ENCODE measurements around the gene MTHFR. TPM values are rescaled to one million over a fixed set of nuclear protein-coding genes. Genes with fewer than 3 reads are reported as not detected.

The MTHFR gene
- total RNA-seq (2014; rRNA removed; shearing (Covaris generic)) = 14.3 and 14.4 TPM in 2 replicates

DNA sequence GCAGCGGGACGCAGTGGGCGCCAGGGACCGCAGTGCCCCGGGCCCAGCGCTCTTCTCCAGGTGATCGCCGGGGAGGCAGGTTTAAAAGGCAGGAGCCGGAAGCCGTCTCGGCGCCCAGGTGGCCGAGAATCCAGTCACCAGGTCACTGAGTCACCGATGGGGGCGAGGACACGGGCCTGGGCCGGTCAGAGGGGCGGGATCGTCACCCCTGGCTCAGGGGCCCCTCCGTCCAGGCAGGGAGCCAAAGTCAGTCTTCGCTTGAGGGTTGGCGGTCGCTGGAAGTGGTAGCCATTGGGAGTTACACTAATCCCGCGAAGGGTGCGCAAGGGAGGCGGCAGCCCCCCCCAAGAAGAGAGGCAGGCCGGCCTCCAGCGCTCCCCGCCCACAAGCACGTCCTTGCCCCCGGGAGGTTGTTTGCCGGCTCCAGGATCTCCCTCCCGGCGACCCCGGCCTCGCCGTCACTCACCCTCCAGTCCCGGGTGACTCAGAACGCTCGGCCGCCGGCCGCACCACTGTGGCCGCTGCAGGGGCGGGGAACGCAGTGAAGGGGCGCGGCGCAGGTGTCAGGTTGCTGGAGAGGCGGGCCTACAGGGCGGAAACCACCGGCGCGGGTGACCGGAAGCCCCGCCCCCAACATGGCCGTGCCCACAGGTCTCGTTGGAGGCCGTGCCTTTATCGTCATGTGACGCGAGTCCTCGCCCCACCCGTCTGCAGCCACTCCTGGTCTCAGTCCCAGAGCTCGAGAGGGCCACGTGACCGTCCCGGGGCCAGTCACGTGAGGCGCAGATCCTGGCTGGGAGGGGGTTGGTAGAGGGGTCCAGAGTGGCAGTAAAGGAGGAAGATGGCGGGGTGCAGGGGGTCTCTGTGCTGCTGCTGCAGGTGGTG lies at the start of gene MTHFR, which contains the start of gene CLCN6:
MTHFR (minus strand) TSS at position 543 of the 885 bp plus-strand sequence. CDS start 2,848 bp downstream, outside the sequence.
CLCN6 (plus strand) TSS at position 770 of the 885 bp plus-strand sequence; CDS start at position 842, 72 bp downstream.

DNA sequence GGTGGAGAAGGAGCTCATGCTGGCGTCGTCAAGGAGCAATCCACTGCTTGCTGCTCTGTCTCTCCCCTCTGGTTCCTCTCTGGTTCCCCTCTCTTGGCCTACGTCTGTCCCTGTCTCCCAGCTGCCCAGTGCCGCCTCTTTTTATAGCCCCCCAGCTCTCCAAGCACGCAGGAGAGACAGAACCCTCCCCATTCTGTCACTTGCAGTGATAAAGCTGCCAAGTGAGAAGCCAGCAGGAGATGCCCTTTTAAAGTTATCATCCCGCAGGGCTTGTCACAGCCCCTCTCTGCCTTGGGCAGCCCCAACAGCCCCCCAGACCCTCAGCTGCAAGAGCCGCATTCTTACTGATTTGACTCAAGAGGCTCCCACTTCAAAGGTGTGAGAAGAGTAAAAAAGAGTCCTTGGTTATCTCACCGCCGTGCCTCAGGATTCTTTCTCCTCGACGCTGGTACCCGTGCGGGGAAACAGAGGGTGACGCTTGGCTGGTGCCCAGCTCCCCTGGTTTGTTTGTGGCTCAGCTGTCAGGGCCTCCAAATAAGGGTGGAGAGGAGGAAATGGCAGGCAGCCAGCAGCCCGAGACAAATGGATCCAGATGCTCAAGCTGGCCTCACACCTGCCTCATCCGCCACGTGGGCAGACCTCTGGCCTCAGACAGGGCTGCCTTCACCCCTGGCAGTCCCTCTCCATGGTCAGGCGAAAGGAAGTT lies 42.1 kb upstream of the MTHFR start, which contains the start of gene NPPA:
NPPA (minus strand) TSS at position 117 of the 706 bp plus-strand sequence; CDS start at position 18, 99 bp downstream.

DNA sequence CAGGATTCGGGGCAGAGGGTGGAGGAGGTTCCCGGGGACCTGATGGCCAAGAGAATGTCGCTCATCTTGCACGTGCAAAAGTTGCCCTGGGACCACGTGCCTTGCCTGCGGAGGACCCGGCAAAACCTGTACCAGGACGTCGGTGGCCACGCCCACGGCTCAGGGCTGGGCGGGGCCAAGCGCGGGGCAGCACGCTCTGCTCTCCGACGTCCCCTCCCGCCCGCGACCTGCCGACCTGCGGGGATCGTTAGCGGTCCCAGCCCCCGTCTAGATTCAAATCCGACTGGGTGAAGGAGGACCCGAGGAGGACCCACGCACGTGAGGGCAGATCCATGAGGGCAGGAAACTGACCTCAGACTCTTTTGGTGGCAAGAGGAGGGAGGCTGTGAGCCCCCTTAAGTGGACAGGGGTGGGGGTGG lies 43.8 kb downstream of the MTHFR start, which contains the start of gene C1orf167:
C1orf167 (plus strand) TSS at position 206 of the 419 bp plus-strand sequence. CDS start 2,208 bp downstream, outside the sequence.

DNA sequence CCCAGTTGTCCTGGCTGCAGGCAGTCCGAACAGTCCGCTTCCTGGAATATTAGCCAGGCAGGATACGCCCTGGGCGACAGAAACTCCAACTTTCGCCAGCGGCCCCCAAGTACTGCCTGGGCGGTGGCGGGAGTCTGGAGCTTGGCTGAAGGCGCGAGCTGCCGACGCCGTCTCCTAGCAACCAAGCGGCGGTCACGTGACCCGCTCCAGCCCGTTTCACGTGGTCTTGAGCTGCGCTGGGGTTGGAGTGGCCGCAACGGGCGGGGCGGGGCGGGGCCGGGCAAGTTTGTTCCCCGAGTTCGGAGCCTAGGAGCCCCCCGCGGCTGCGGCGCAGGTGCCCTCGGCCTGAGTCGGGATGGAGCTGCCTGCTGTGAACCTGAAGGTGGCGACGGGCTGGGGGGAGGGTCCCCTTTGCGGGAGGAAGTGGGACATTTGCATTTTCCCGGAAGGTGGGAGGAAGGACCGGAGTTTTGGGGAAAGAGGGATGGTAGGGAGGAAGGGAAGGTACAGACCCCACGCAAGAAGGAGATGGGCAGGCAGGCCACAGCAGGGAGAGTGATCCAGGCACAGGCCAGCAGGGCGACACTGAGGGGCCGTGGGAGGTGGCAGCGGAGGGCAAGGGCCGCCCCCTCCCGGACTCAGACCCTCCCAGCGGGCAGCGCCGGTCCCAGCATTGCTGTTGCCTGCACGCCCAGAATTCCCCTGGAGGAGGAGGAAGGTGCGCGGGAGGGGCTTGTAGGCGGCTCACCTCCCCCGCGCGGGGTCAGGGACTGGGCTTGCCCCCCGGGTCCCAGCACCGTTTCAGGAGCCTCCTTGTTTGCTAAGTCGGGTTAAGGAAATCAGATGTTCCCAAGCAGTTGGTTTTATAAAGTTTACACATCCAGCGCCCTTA lies 69.7 kb downstream of the MTHFR start, which contains the start of gene AGTRAP:
AGTRAP (plus strand) TSS at position 283 of the 892 bp plus-strand sequence; CDS start at position 356, 73 bp downstream.

Small RNA genes lying within 50 kb of the gene (small RNA-seq; reads per million reads assigned to genes)
- gene RF02156 (not detected), gene RF02157 (not detected), gene RF02158 (not detected)

Other genes starting within 250 kb of the MTHFR start
- gene FBXO2, start 151.5 kb downstream of the MTHFR start, total RNA-seq (2014; rRNA removed; shearing (Covaris generic)) = 0.68 and 2.0 TPM in 2 replicates
- gene FBXO44, start 151.1 kb downstream of the MTHFR start, total RNA-seq (2014; rRNA removed; shearing (Covaris generic)) = 6.7 and 11.0 TPM in 2 replicates
- gene FBXO6, start 141.8 kb downstream of the MTHFR start, total RNA-seq (2014; rRNA removed; shearing (Covaris generic)) = 8.0 and 8.3 TPM in 2 replicates
- 91.0 and 100 TPM in 2 replicates for gene MAD2L2, start 124.8 kb downstream of the MTHFR start, total RNA-seq (2014; rRNA removed; shearing (Covaris generic))
- 0.04 TPM in 1 of 2 replicates, not detected in the other for gene DRAXIN, start 114.3 kb downstream of the MTHFR start, total RNA-seq (2014; rRNA removed; shearing (Covaris generic))
- 40.3 and 57.6 TPM in 2 replicates for gene AGTRAP, start 69.8 kb downstream of the MTHFR start, total RNA-seq (2014; rRNA removed; shearing (Covaris generic))
- 1.3 TPM in 1 of 2 replicates, not detected in the other for gene C1orf167, start 43.8 kb downstream of the MTHFR start, total RNA-seq (2014; rRNA removed; shearing (Covaris generic))
- 8.9 and 9.5 TPM in 2 replicates for gene CLCN6, start 227 bp upstream of the MTHFR start, total RNA-seq (2014; rRNA removed; shearing (Covaris generic))
- not detected in 2 replicates for gene NPPA, start 41.8 kb upstream of the MTHFR start, total RNA-seq (2014; rRNA removed; shearing (Covaris generic))
- 0.30 TPM in 1 of 2 replicates, not detected in the other for gene NPPB, start 53.0 kb upstream of the MTHFR start, total RNA-seq (2014; rRNA removed; shearing (Covaris generic))
- gene KIAA2013, start 120.5 kb upstream of the MTHFR start, total RNA-seq (2014; rRNA removed; shearing (Covaris generic)) = 45.3 and 51.8 TPM in 2 replicates
- gene PLOD1, start 128.8 kb upstream of the MTHFR start, total RNA-seq (2014; rRNA removed; shearing (Covaris generic)) = 176 and 183 TPM in 2 replicates
- gene MFN2, start 174.5 kb upstream of the MTHFR start, total RNA-seq (2014; rRNA removed; shearing (Covaris generic)) = 55.5 and 58.3 TPM in 2 replicates
- 37.0 and 40.7 TPM in 2 replicates for gene MIIP, start 213.5 kb upstream of the MTHFR start, total RNA-seq (2014; rRNA removed; shearing (Covaris generic))